ENCODE data around the gene GRIN3A.

The GRIN3A gene

GRCh38 chr9:101574731-101575333 is 163.6 kb downstream of the GRIN3A start:
- Histone ChIP-seq H3F3A (ENCODE audit: low read depth) (no peaks in the 10 kb centered on the region), H2AFZ (ENCODE audit: low read length) (no peak overlapping the region), H3K9ac (ENCODE audit: low read depth, low read length, poor library complexity, severe bottlenecking) (no peak overlapping the region), H3K4me2 (ENCODE audit: low read depth, low read length, poor library complexity, severe bottlenecking) (no peak overlapping the region), H3K9me3 (ENCODE audit: insufficient read depth, low read depth, low read length) (no peaks in the 10 kb centered on the region), H4K20me1 (ENCODE audit: insufficient read depth, low read length, poor library complexity, severe bottlenecking) (no peaks in the 10 kb centered on the region), H3K79me2 (ENCODE audit: insufficient read depth, low read length) (no peaks in the 10 kb centered on the region), H3K4me3 (ENCODE audit: low read length, poor library complexity, severe bottlenecking) (no peak overlapping the region), H3K27me3 (ENCODE audit: insufficient read depth, low read length, poor library complexity, severe bottlenecking) (no peaks in the 10 kb centered on the region), H3K36me3 (ENCODE audit: insufficient read depth, low read length) (no peaks in the 10 kb centered on the region), H3K9me2 (replicated peaks; ENCODE audit: low read depth, low read length) (no peaks in the 10 kb centered on the region), H3K4me1 (ENCODE audit: insufficient read depth, low read length, poor library complexity, severe bottlenecking) (no peaks in the 10 kb centered on the region)
- TF ChIP-seq EZH2phosphoT487 (IDR thresholded peaks at IDR 0.05; ENCODE audit: borderline replicate concordance) (no peak), CTCF (conservative IDR thresholded peaks at IDR 0.05; ENCODE audit: low read length) (no peak)

GRCh38 chr9:101572316-101572715 is 166.1 kb downstream of the GRIN3A start:
- Histone ChIP-seq H3K9me3 (ENCODE audit: insufficient read depth, low read depth, low read length) (no peaks in the 10 kb centered on the region), H4K20me1 (ENCODE audit: insufficient read depth, low read length, poor library complexity, severe bottlenecking) (no peaks in the 10 kb centered on the region), H3K79me2 (ENCODE audit: insufficient read depth, low read length) (no peaks in the 10 kb centered on the region), H3K9me2 (replicated peaks; ENCODE audit: low read depth, low read length) (no peaks in the 10 kb centered on the region), H3K9ac (ENCODE audit: low read depth, low read length, poor library complexity, severe bottlenecking) (no peak overlapping the region), H2AFZ (ENCODE audit: low read length) (no peak overlapping the region), H3K4me1 (ENCODE audit: insufficient read depth, low read length, poor library complexity, severe bottlenecking) (no peaks in the 10 kb centered on the region), H3K27me3 (ENCODE audit: insufficient read depth, low read length, poor library complexity, severe bottlenecking) (no peaks in the 10 kb centered on the region), H3K4me2 (ENCODE audit: low read depth, low read length, poor library complexity, severe bottlenecking) (no peak overlapping the region), H3K36me3 (ENCODE audit: insufficient read depth, low read length) (no peaks in the 10 kb centered on the region), H3F3A (ENCODE audit: low read depth) (no peaks in the 10 kb centered on the region), H3K4me3 (ENCODE audit: low read length, poor library complexity, severe bottlenecking) (no peak overlapping the region)
- TF ChIP-seq CTCF (conservative IDR thresholded peaks at IDR 0.05; ENCODE audit: low read length) (no peak), EZH2phosphoT487 (IDR thresholded peaks at IDR 0.05; ENCODE audit: borderline replicate concordance) (no peak)

- Histone ChIP-seq H3K9me3 (ENCODE audit: insufficient read depth, low read depth, low read length) (no peaks in the 10 kb centered on the region), H3K79me2 (ENCODE audit: insufficient read depth, low read length) (no peaks in the 10 kb centered on the region), H3K4me2 (ENCODE audit: low read depth, low read length, poor library complexity, severe bottlenecking) (no peak overlapping the region), H4K20me1 (ENCODE audit: insufficient read depth, low read length, poor library complexity, severe bottlenecking) (no peaks in the 10 kb centered on the region), H3K9me2 (replicated peaks; ENCODE audit: low read depth, low read length) (no peaks in the 10 kb centered on the region), H3K36me3 (ENCODE audit: insufficient read depth, low read length) (peaks cover 3% of the 10 kb centered on the region; the same call in 1 of the 2 replicates), H3K4me3 (ENCODE audit: low read length, poor library complexity, severe bottlenecking) (no peak overlapping the region), H3K27me3 (ENCODE audit: insufficient read depth, low read length, poor library complexity, severe bottlenecking) (no peaks in the 10 kb centered on the region), H2AFZ (ENCODE audit: low read length) (no peak overlapping the region), H3K4me1 (ENCODE audit: insufficient read depth, low read length, poor library complexity, severe bottlenecking) (no peaks in the 10 kb centered on the region), H3K9ac (ENCODE audit: low read depth, low read length, poor library complexity, severe bottlenecking) (no peak overlapping the region), H3F3A (ENCODE audit: low read depth) (no peaks in the 10 kb centered on the region)
- TF ChIP-seq CTCF (conservative IDR thresholded peaks at IDR 0.05; ENCODE audit: low read length), result no peak
- TF ChIP-seq EZH2phosphoT487 (IDR thresholded peaks at IDR 0.05; ENCODE audit: borderline replicate concordance), result no peak
Observed at GRCh38 chr9:101571114-101571513, 167.3 kb downstream of the GRIN3A start.

Measured in Loucy (cell line).